T-helper 2 cell treated with Interferon-gamma antibody and Interleukin-4, amounts not matched to agents 5 μg/mL and 100 μg/mL, for 36 hours (primary cell): ENCODE measurements around the gene DPP4.
"Not testable (repeated sequence)": the region's sequence is repeated elsewhere in the genome, so short reads cannot be mapped to it uniquely, and the experiment has no call there.

Experiments
- DNase-seq: peaks from one replicate; pipeline ENCODE4 v3.0.0; 2021; ENCODE audit warnings: low spot score
- H3K27ac Mint-ChIP-seq: one replicate; pipeline ENCODE4 v1.8.0; 2021; ENCODE audit warnings: mild to moderate bottlenecking, mixed read lengths
- H3K27me3 Mint-ChIP-seq: one replicate; pipeline ENCODE4 v1.8.0; 2021; ENCODE audit warnings: low read depth, mixed read lengths
- H3K36me3 Mint-ChIP-seq: one replicate; pipeline ENCODE4 v1.8.0; 2021; ENCODE audit warnings: low read depth, mixed read lengths
- H3K4me1 Mint-ChIP-seq: one replicate; pipeline ENCODE4 v1.8.0; 2021; ENCODE audit warnings: low read depth, mixed read lengths
- H3K4me3 Mint-ChIP-seq: one replicate; pipeline ENCODE4 v1.8.0; 2022; ENCODE audit warnings: mild to moderate bottlenecking, moderate library complexity, mixed read lengths
- H3K9me3 Mint-ChIP-seq: one replicate; pipeline ENCODE4 v1.8.0; 2021; ENCODE audit warnings: mixed read lengths

DPP4 gene

GRCh38 chr2:162058973-162059668 is 14.9 kb downstream of the DPP4 start:
- H3K27ac Mint-ChIP-seq: peak overlapping the region; percentile 82
- no peaks in the 10 kb centered on the region for H3K27me3 Mint-ChIP-seq
- peak; percentile 53 for DNase-seq
- H3K4me1 Mint-ChIP-seq: peaks cover 81% of the 10 kb centered on the region
- H3K36me3 Mint-ChIP-seq: peaks cover 77% of the 10 kb centered on the region
- peaks cover 16% of the 10 kb centered on the region for H3K9me3 Mint-ChIP-seq
- peak overlapping the region; percentile 77 for H3K4me3 Mint-ChIP-seq

DNA sequence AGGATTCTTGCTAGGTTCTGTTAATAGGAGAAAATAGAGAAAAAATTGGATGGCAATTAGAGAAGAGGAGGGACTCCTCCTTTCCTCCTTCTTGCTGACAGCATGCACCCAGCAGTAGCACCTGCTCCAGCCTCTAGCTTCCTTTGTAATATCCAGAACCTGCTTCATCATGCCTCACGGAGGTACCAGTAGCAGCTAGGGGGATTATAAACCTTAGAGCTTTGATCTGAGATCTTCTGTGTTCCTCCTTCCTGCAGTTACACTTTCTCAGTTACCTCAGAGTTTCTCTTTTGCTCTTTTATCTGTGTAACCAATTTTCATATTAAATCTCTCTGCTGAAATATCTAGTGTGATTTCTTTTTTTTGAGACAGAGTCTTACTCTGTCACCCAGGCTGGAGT is 16.6 kb downstream of the DPP4 start:
- H3K4me3 Mint-ChIP-seq: peak overlapping the region; percentile 77
- peak overlapping the region; percentile 82 for H3K27ac Mint-ChIP-seq
- no peak for DNase-seq
- peaks cover 74% of the 10 kb centered on the region for H3K4me1 Mint-ChIP-seq
- peaks cover 74% of the 10 kb centered on the region for H3K36me3 Mint-ChIP-seq
- peaks cover 16% of the 10 kb centered on the region for H3K9me3 Mint-ChIP-seq
- H3K27me3 Mint-ChIP-seq: no peaks in the 10 kb centered on the region

- Mint-ChIP-seq H3K27ac (peak overlapping the region; percentile 38), H3K27me3 (no peaks in the 10 kb centered on the region), H3K36me3 (peaks cover 77% of the 10 kb centered on the region), H3K9me3 (peaks cover 16% of the 10 kb centered on the region), H3K4me1 (peaks cover 76% of the 10 kb centered on the region), H3K4me3 (peak overlapping the region; percentile 77)
- no peak for DNase-seq
These were observed 17.1 kb downstream of the DPP4 start for GRCh38 chr2:162056796-162057399.

GRCh38 chr2:162053808-162054155 is 20.2 kb downstream of the DPP4 start:
- H3K4me1 Mint-ChIP-seq: peaks cover 64% of the 10 kb centered on the region
- H3K4me3 Mint-ChIP-seq: no peak overlapping the region
- no peak overlapping the region for H3K27ac Mint-ChIP-seq
- peaks cover 74% of the 10 kb centered on the region for H3K36me3 Mint-ChIP-seq
- no peak for DNase-seq
- no peaks in the 10 kb centered on the region for H3K27me3 Mint-ChIP-seq
- H3K9me3 Mint-ChIP-seq: peaks cover 16% of the 10 kb centered on the region

DNA sequence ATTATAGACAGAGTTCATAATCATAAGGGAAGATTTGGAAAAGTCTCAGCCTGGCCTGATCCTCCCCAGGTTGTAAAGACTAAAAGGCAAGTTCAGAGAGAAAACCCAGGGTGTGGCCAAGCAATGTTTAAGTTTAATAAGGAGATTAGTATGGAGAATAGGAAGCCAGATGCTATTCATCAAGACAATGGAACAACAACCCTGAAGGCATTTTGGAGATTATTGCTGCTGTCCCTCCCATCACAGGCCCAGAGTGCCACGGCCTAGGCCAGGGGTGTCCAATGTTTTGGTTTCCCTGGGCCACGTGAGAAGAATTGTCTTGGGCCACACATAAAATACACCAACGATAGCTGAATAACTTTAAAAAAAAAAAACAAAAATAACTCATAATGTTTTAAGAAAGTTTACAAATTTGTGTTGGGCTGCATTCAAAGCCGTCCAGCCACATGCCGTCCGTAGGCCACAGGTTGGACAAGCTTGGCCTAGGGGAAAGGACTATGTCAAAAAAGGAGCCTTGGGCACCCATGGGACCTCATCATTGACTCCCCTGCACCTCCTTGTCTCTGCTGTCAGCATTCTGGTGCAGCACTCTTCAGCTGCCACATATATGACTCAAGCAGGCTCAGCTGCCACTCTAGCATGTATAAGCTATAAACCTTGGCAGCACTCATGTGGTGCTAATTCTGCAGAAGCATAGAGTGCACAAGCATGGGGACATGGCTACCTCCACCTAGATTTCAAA is 20.8 kb downstream of the DPP4 start:
- peak overlapping the region; percentile 33 for H3K27ac Mint-ChIP-seq
- H3K27me3 Mint-ChIP-seq: no peaks in the 10 kb centered on the region
- peaks cover 16% of the 10 kb centered on the region for H3K9me3 Mint-ChIP-seq
- no peak overlapping the region for H3K4me3 Mint-ChIP-seq
- H3K4me1 Mint-ChIP-seq: peaks cover 65% of the 10 kb centered on the region
- DNase-seq: no peak
- peaks cover 77% of the 10 kb centered on the region for H3K36me3 Mint-ChIP-seq

GRCh38 chr2:162050513-162050961 is 23.5 kb downstream of the DPP4 start:
- no peak overlapping the region for H3K27ac Mint-ChIP-seq
- peaks cover 48% of the 10 kb centered on the region for H3K4me1 Mint-ChIP-seq
- H3K4me3 Mint-ChIP-seq: no peak overlapping the region
- H3K27me3 Mint-ChIP-seq: no peaks in the 10 kb centered on the region
- no peaks in the 10 kb centered on the region for H3K9me3 Mint-ChIP-seq
- no peak for DNase-seq
- peaks cover 61% of the 10 kb centered on the region for H3K36me3 Mint-ChIP-seq

DNA sequence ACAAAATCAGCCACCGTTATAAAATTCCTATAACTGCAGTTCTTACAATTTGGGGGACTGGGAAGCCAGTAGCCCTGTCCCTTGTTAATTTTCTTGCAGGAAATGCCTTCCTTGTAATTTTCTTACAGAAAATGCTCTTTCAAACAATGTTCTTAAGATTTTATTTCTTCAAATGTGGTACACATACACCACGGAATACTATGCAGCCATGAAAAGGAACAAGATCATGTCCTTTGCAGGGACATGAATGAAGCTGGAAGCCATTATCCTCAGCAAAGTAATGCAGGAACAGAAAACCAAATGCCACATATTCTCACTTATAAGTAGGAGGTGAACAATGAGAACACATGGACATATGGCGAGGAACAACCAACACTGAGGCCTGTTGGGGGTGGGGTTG is 24.9 kb downstream of the DPP4 start:
- not testable (repeated sequence) for H3K4me3 Mint-ChIP-seq, H3K27me3 Mint-ChIP-seq, H3K9me3 Mint-ChIP-seq, DNase-seq, H3K27ac Mint-ChIP-seq
- Mint-ChIP-seq H3K36me3 (peaks cover 48% of the 10 kb centered on the region), H3K4me1 (peaks cover 35% of the 10 kb centered on the region)

DNA sequence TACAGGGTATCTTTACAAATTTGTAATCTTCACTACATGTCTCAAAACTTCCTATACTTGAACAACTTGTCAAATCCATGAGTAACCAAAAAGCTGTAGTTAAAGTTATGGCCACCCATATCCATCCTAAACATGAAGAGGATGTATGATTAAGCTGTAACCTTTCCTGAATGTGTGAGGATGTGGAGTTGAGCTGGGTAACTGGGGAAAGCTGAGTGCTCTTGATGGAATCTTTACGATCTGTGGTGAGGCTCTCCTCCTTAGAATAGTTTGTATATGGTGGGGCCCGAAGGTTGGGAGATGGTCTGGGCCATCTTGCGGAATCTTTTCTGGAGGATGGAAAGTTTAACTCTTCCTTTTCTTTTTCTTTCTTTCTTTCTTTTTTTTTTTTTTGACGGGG is 29.4 kb downstream of the DPP4 start:
- Mint-ChIP-seq H3K4me3 (no peak overlapping the region), H3K9me3 (no peaks in the 10 kb centered on the region), H3K36me3 (peaks cover 52% of the 10 kb centered on the region), H3K4me1 (peaks cover 23% of the 10 kb centered on the region), H3K27me3 (no peaks in the 10 kb centered on the region), H3K27ac (no peak overlapping the region)
- DNase-seq: no peak

GRCh38 chr2:162043132-162043531 is 30.9 kb downstream of the DPP4 start:
- peaks cover 51% of the 10 kb centered on the region for H3K36me3 Mint-ChIP-seq
- H3K27me3 Mint-ChIP-seq: no peaks in the 10 kb centered on the region
- H3K4me1 Mint-ChIP-seq: peaks cover 15% of the 10 kb centered on the region
- H3K4me3 Mint-ChIP-seq: no peak overlapping the region
- DNase-seq: no peak
- no peak overlapping the region for H3K27ac Mint-ChIP-seq
- H3K9me3 Mint-ChIP-seq: no peaks in the 10 kb centered on the region

- Mint-ChIP-seq H3K4me3 (no peak overlapping the region), H3K4me1 (peaks cover 15% of the 10 kb centered on the region), H3K9me3 (no peaks in the 10 kb centered on the region), H3K27me3 (no peaks in the 10 kb centered on the region), H3K36me3 (peaks cover 55% of the 10 kb centered on the region), H3K27ac (peak overlapping the region; percentile 35)
- DNase-seq: no peak
These were observed 32.5 kb downstream of the DPP4 start for GRCh38 chr2:162041485-162041884.

- H3K27me3 Mint-ChIP-seq: no peaks in the 10 kb centered on the region
- peaks cover 81% of the 10 kb centered on the region for H3K36me3 Mint-ChIP-seq
- peaks cover 18% of the 10 kb centered on the region for H3K4me1 Mint-ChIP-seq
- H3K9me3 Mint-ChIP-seq: no peaks in the 10 kb centered on the region
- no peak overlapping the region for H3K4me3 Mint-ChIP-seq
- H3K27ac Mint-ChIP-seq: no peak overlapping the region
- no peak for DNase-seq
These were observed 35.3 kb downstream of the DPP4 start for GRCh38 chr2:162038725-162039124.

- peaks cover 84% of the 10 kb centered on the region for H3K36me3 Mint-ChIP-seq
- no peak overlapping the region for H3K4me3 Mint-ChIP-seq
- no peak for DNase-seq
- H3K27ac Mint-ChIP-seq: no peak overlapping the region
- H3K27me3 Mint-ChIP-seq: no peaks in the 10 kb centered on the region
- no peaks in the 10 kb centered on the region for H3K9me3 Mint-ChIP-seq
- H3K4me1 Mint-ChIP-seq: peaks cover 21% of the 10 kb centered on the region
These were observed 36.1 kb downstream of the DPP4 start for GRCh38 chr2:162037886-162038285.

DNA sequence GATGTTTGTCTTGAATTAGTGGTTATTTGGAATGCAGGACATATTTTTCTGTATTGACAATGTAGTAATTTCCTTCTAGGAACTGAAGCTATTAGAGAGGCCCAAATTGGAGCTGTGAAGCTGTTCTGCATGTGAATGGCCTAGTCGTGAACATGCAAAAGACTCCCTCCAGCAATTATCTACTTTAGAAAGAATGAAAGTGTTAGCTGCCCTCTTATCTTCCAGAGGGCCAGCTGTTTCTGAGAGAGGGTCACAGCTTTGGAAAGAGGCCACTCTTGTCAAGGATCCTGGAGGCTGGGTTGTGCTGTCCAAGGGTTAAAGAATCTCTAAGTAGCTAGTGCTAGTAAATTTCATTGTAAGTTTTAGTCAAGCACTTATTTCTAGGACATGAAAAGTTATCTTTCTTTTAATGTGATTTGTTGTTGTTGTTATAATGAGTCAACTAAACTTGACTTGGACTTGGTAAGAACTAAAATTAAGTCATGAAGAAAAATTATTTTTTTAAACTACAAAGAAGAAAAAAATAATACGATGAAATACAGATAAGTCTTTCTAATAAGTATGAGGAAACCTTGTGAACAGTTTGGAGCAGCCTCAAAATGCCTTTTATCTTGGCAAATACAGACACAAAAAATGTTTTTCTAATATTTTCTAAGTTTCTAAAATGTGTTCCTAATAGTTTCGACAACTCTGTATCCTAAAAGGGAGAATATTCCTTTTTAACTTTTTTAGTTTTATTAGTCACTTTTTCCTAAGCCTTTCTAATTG is 36.8 kb downstream of the DPP4 start:
- DNase-seq: no peak
- H3K27ac Mint-ChIP-seq: no peak overlapping the region
- no peak overlapping the region for H3K4me3 Mint-ChIP-seq
- H3K4me1 Mint-ChIP-seq: peaks cover 19% of the 10 kb centered on the region
- H3K36me3 Mint-ChIP-seq: peaks cover 84% of the 10 kb centered on the region
- no peaks in the 10 kb centered on the region for H3K9me3 Mint-ChIP-seq
- no peaks in the 10 kb centered on the region for H3K27me3 Mint-ChIP-seq

DNA sequence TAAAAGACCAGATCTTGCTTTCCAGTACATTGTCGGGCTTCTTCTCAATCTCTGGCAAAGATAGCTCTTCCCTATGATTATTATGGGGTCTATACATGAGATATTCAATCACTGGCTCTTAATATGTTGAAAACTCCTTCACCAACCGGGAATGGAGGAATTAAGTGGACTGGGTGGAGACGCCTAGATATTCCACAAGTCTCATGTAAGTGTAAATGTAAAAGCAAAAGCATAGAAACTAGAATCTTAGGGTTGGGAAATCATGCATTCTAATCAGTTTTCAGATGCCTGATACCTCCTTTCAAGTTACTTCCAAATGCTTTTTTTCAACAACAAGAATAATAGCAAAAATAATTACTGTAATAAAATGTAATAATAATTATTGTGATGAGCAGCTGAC is 38.0 kb downstream of the DPP4 start:
- no peak overlapping the region for H3K4me3 Mint-ChIP-seq
- H3K27me3 Mint-ChIP-seq: no peaks in the 10 kb centered on the region
- H3K27ac Mint-ChIP-seq: no peak overlapping the region
- H3K36me3 Mint-ChIP-seq: peaks cover 85% of the 10 kb centered on the region
- DNase-seq: no peak
- no peaks in the 10 kb centered on the region for H3K9me3 Mint-ChIP-seq
- H3K4me1 Mint-ChIP-seq: peaks cover 22% of the 10 kb centered on the region
